Measurements from ENCODE around the gene NEK9.

The NEK9 gene

GRCh38 chr14:75088566-75089373, 38.1 kb downstream of the NEK9 start:
- DNase-seq (ENCODE audit: extremely low read depth, low read depth): peak; percentile 31
- H3K4me3 ChIP-seq (replicated peaks; ENCODE audit: low read depth, low read length): no peak overlapping the region
- peak; percentile 74 for TF ChIP-seq CTCF (IDR thresholded peaks at IDR 0.05; ENCODE audit: low read depth, low read length, missing control alignments)

GRCh38 chr14:75088153-75088552, 38.7 kb downstream of the NEK9 start:
- no peak for TF ChIP-seq CTCF (IDR thresholded peaks at IDR 0.05; ENCODE audit: low read depth, low read length, missing control alignments)
- H3K4me3 ChIP-seq (replicated peaks; ENCODE audit: low read depth, low read length): no peak overlapping the region
- DNase-seq (ENCODE audit: extremely low read depth, low read depth): no peak

GRCh38 chr14:75084513-75084912, 42.3 kb downstream of the NEK9 start:
- no peak for DNase-seq (ENCODE audit: extremely low read depth, low read depth)
- H3K4me3 ChIP-seq (replicated peaks; ENCODE audit: low read depth, low read length): no peak overlapping the region
- TF ChIP-seq CTCF (IDR thresholded peaks at IDR 0.05; ENCODE audit: low read depth, low read length, missing control alignments): peak; percentile 20

GRCh38 chr14:75083271-75083670, 43.6 kb downstream of the NEK9 start:
- DNase-seq (ENCODE audit: extremely low read depth, low read depth): no peak
- H3K4me3 ChIP-seq (replicated peaks; ENCODE audit: low read depth, low read length): no peak overlapping the region
- no peak for TF ChIP-seq CTCF (IDR thresholded peaks at IDR 0.05; ENCODE audit: low read depth, low read length, missing control alignments)

GRCh38 chr14:75081660-75082229, 45.1 kb downstream of the NEK9 start:
- no peak for TF ChIP-seq CTCF (IDR thresholded peaks at IDR 0.05; ENCODE audit: low read depth, low read length, missing control alignments)
- H3K4me3 ChIP-seq (replicated peaks; ENCODE audit: low read depth, low read length): no peak overlapping the region
- no peak for DNase-seq (ENCODE audit: extremely low read depth, low read depth)

- no peak overlapping the region for H3K4me3 ChIP-seq (replicated peaks; ENCODE audit: low read depth, low read length)
- no peak for DNase-seq (ENCODE audit: extremely low read depth, low read depth)
- no peak for TF ChIP-seq CTCF (IDR thresholded peaks at IDR 0.05; ENCODE audit: low read depth, low read length, missing control alignments)
Measured at GRCh38 chr14:75079521-75079920, 47.3 kb downstream of the NEK9 start.

Measured in HFF-Myc (cell line).